Naive B cell (primary cell): ENCODE measurements around the gene INTS6L. TPM values are rescaled to one million over a fixed set of nuclear protein-coding genes. Genes with fewer than 3 reads are reported as not detected.
"Not testable (repeated sequence)": the region's sequence is repeated elsewhere in the genome, so short reads cannot be mapped to it uniquely, and the experiment has no call there.

ENCODE experiments used
- ATAC-seq, 2 donors: fragments of 150-1000 bp; cut with Tn5 transposase; 2 replicates each; pipeline ENCODE4 v1.10.0; 2021; ENCODE audit warnings: low read depth in 2 of 2, mild to moderate bottlenecking in 2 of 2, moderate library complexity in 2 of 2
- DNase-seq: peaks from one replicate; pipeline ENCODE4 v3.0.0; 2022
- H3K27ac Mint-ChIP-seq, 6 donors: one replicate each; pipeline ENCODE4 v1.8.0; 2020 to 2022; ENCODE audit warnings: mild to moderate bottlenecking in 6 of 6, mixed read lengths in 6 of 6, moderate library complexity in 5 of 6, inconsistent platforms in 2 of 6
- H3K27me3 Mint-ChIP-seq, 3 donors: one replicate each; pipeline ENCODE4 v1.8.0; 2021 to 2022; ENCODE audit warnings: mixed read lengths in 3 of 3, mild to moderate bottlenecking in 1 of 3
- H3K36me3 Mint-ChIP-seq, 2 donors: one replicate each; pipeline ENCODE4 v1.8.0; 2020 to 2022; ENCODE audit warnings: mixed read lengths in 2 of 2, inconsistent platforms in 1 of 2, mild to moderate bottlenecking in 1 of 2
- H3K4me1 Mint-ChIP-seq, 3 donors: one replicate each; pipeline ENCODE4 v1.8.0; 2020 to 2022; ENCODE audit warnings: mixed read lengths in 3 of 3, inconsistent platforms in 1 of 3, mild to moderate bottlenecking in 1 of 3, moderate library complexity in 1 of 3
- H3K4me3 Mint-ChIP-seq, 8 donors: one replicate each; pipeline ENCODE4 v1.8.0; 2020 to 2022; ENCODE audit warnings: mild to moderate bottlenecking in 8 of 8, mixed read lengths in 8 of 8, moderate library complexity in 8 of 8, inconsistent platforms in 2 of 8
- H3K9me3 Mint-ChIP-seq, 7 donors: one replicate each; pipeline ENCODE4 v1.8.0; 2020 to 2022; ENCODE audit warnings: mixed read lengths in 7 of 7, mild to moderate bottlenecking in 5 of 7, inconsistent platforms in 2 of 7, moderate library complexity in 1 of 7
- polyA plus RNA-seq, 6 donors: library from polyadenylated mRNA; unstranded; fragments of 300-500 nt; fragmentation: Illumina TruSeq; gene quantifications; one replicate each; pipeline ENCODE4 v1.2.3, GENCODE V29; 2021; ENCODE audit warnings: low read depth in 6 of 6

Gene INTS6L
- polyA plus RNA-seq, 6 donors from 2014 or later: 4.7 to 8.1 (median 6.2) TPM

DNA sequence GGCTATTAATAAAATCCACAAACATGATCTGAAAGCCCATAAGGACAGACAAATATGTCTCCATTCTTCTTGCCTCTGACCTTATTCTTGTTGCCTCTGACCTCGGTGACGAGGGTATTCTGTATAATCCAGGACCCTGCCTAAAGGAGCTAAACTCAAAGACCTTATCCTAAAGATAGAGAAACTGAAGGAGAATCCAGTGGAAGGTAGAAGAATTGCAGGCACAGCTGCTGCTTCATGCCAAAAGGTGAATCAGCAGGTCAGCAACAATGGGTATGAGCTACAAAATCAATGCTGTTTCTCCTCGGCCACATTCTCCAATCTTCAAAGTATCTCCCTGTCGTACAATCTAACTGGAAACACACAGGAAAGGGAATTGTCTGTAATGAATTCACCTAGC, 71.4 kb downstream of the INTS6L start:
- H3K27ac Mint-ChIP-seq: no peak overlapping the region
- no peak for ATAC-seq

GRCh38 chrX:135594049-135594448, 73.6 kb downstream of the INTS6L start:
- H3K4me3 Mint-ChIP-seq, H3K36me3 Mint-ChIP-seq, H3K9me3 Mint-ChIP-seq, ATAC-seq, H3K4me1 Mint-ChIP-seq, DNase-seq: not testable (repeated sequence)
- peak overlapping the region in 1 of 6 donors; percentile 6 for H3K27ac Mint-ChIP-seq
- peaks cover 0 to 14% (median 5%) of the 10 kb centered on the region in 3 donors for H3K27me3 Mint-ChIP-seq

More for the DNA sequence above, 71.4 kb downstream of the INTS6L start:
- no peaks in the 10 kb centered on the region for H3K36me3 Mint-ChIP-seq
- no peak overlapping the region for H3K4me3 Mint-ChIP-seq
- DNase-seq: no peak
- H3K27me3 Mint-ChIP-seq: peaks cover 5 to 14% (median 6%) of the 10 kb centered on the region in 3 donors
- no peaks in the 10 kb centered on the region for H3K4me1 Mint-ChIP-seq
- H3K9me3 Mint-ChIP-seq: peaks cover 0 to 9% (median 0%) of the 10 kb centered on the region in 7 donors

GRCh38 chrX:135594453-135594852, 74.0 kb downstream of the INTS6L start:
- not testable (repeated sequence) for DNase-seq, H3K9me3 Mint-ChIP-seq, ATAC-seq, H3K4me1 Mint-ChIP-seq, H3K36me3 Mint-ChIP-seq, H3K27ac Mint-ChIP-seq, H3K4me3 Mint-ChIP-seq
- peaks cover 0 to 14% (median 5%) of the 10 kb centered on the region in 3 donors for H3K27me3 Mint-ChIP-seq

GRCh38 chrX:135595543-135595942, 75.1 kb downstream of the INTS6L start:
- Mint-ChIP-seq H3K4me3 (no peak overlapping the region), H3K36me3 (no peaks in the 10 kb centered on the region)
- ATAC-seq: no peak

DNA sequence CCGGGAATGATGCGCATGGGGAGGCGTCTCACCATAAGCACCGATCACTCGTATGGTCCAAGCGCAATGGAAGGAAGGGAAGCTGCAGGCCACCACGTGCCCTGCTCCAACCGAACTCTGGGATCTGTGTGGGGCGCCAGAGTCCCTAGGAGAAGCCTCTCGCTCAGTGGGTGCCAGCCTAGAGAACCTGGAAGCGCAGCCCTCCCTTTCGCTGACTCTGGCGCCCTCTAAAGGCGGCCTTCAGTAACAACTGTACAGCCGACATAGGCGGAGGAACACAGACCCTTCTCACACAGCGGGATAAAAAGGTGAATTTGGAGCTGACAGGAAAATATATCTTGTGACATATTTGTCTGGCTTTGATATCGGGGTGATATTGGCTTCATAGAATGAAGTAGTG, 76.0 kb downstream of the INTS6L start:
- no peak overlapping the region for H3K4me3 Mint-ChIP-seq
- peaks cover 6 to 10% (median 9%) of the 10 kb centered on the region in 3 donors for H3K27me3 Mint-ChIP-seq
- H3K36me3 Mint-ChIP-seq: no peaks in the 10 kb centered on the region
- H3K4me1 Mint-ChIP-seq: no peaks in the 10 kb centered on the region
- H3K9me3 Mint-ChIP-seq: peaks cover 0 to 9% (median 0%) of the 10 kb centered on the region in 7 donors
- peak in 1 of 2 donors; percentile 37 for ATAC-seq
- DNase-seq: no peak
- H3K27ac Mint-ChIP-seq: no peak overlapping the region

More at GRCh38 chrX:135595543-135595942, 75.1 kb downstream of the INTS6L start:
- Mint-ChIP-seq H3K27ac (peak overlapping the region in 1 of 6 donors; percentile 54), H3K4me1 (no peaks in the 10 kb centered on the region), H3K27me3 (peaks cover 0 to 11% (median 9%) of the 10 kb centered on the region in 3 donors), H3K9me3 (peaks cover 0 to 9% (median 0%) of the 10 kb centered on the region in 7 donors)
- DNase-seq: no peak

- Mint-ChIP-seq H3K36me3 (no peaks in the 10 kb centered on the region), H3K27me3 (peaks cover 13 to 16% (median 13%) of the 10 kb centered on the region in 3 donors), H3K27ac (no peak overlapping the region), H3K4me3 (no peak overlapping the region), H3K9me3 (peaks cover 0 to 2% (median 0%) of the 10 kb centered on the region in 7 donors), H3K4me1 (no peaks in the 10 kb centered on the region)
- no peak for DNase-seq
- ATAC-seq: no peak
Observed at GRCh38 chrX:135605906-135606305, 85.4 kb downstream of the INTS6L start.

DNA sequence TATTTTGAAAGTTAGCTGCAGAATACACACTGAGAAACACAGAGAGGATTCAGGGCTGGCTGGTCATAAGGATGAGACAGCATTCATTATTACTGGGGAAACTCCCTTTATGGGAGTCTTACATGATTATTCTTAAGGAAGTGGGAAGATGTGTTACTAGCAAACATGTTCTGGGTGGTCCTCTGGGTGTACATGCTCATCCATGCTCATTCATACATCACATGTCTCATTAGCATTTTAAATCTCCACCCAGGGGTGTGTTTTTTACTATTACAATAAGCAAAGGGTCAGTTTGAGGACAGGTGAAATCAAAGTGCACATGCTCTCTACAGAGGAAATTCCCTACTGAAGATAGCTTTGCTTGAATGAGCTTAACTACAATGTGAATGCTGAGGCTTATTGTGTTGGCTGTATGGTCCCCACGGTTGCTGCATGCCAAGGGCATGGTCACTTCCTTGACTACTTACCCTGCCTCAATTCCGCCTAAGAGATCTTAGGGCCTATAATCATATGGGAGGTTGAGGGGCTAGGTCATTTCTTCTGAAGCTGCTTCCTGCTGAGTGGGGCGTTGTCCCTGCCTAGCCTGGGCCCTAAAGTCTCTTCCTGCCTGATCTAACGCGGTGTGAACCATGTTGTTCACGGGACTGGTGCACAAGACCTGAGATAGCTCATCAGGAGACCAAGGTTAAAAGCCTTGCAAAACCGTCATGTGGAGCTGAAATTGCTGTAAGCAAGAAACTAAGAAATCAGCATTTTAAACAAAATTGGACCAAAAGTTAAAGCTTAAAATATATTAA, 104.1 kb downstream of the INTS6L start:
- not testable (repeated sequence) for H3K36me3 Mint-ChIP-seq, DNase-seq, H3K9me3 Mint-ChIP-seq, H3K4me1 Mint-ChIP-seq, H3K4me3 Mint-ChIP-seq, H3K27me3 Mint-ChIP-seq, ATAC-seq
- H3K27ac Mint-ChIP-seq: peak overlapping the region in 2 of 6 donors; percentile 38 to 75

DNA sequence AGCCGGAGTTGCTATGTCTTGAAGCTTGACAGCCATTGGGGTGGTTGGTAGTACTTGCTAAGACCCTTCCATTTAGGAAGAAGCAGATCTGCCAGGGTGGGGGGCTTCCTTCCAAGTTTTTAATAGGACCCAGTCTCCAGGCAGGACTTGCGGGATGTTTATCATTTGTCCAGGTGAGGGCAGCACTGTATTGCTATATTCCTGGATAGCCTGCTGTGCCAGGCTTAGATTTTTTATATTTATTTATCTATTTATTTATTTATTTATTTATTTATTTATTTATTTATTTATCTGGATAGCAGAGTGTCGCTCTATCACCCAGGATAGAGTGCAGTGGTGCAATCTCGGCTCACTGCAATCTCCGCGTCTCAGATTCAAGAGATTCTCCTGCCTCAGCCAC, 105.5 kb downstream of the INTS6L start:
- Mint-ChIP-seq H3K27me3 (no peaks in the 10 kb centered on the region), H3K4me3 (no peak overlapping the region), H3K36me3 (no peaks in the 10 kb centered on the region), H3K9me3 (no peaks in the 10 kb centered on the region), H3K27ac (peak overlapping the region in 1 of 6 donors; percentile 53), H3K4me1 (peaks cover 2 to 5% (median 4%) of the 10 kb centered on the region in 3 donors)
- DNase-seq: no peak
- ATAC-seq: no peak

DNA sequence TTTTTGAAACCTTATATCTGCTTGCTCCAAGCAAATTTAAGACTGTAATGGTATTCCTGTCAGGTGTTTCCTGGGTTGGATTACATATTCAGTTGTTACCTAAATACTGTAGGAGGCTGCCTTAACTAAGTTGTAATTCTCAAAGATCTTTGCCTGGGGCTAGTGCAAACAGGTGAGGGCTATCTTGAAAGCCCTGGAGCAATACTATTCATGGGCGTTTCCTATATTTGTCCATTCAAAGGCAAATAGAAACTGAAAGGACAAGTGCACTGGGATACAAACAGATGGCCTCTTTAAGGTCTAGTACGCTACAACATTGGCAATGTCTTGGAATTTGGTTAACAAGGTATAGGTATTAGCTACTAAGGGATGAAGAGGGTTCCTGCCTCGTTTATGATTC, 108.9 kb downstream of the INTS6L start:
- DNase-seq (no peak), ATAC-seq (no peak)
- Mint-ChIP-seq H3K4me3 (no peak overlapping the region), H3K4me1 (peaks cover 0 to 2% (median 0%) of the 10 kb centered on the region in 3 donors), H3K27me3 (peaks cover 0 to 5% (median 5%) of the 10 kb centered on the region in 3 donors), H3K36me3 (no peaks in the 10 kb centered on the region), H3K27ac (no peak overlapping the region), H3K9me3 (no peaks in the 10 kb centered on the region)

Other genes starting within 250 kb of the INTS6L start
- not detected for gene ETDC, start 211.2 kb upstream of the INTS6L start, polyA plus RNA-seq
- 10 to 100 TPM in 1 of 6 donors, 1 to 10 TPM in 5; 2.2 to 11.7 (median 6.8) TPM for gene ZNF75D, start 176.6 kb upstream of the INTS6L start, polyA plus RNA-seq
- 1 to 10 TPM in 5 of 6 donors, under 1 TPM in 1; 0.82 to 4.1 (median 1.7) TPM for gene ZNF449, start 175.9 kb upstream of the INTS6L start, polyA plus RNA-seq
- under 1 TPM in 1 of 6 donors, not detected in 5; 0.17 TPM for gene SMIM10L2A, start 98.7 kb upstream of the INTS6L start, polyA plus RNA-seq
- not detected for gene CT45A1, start 193.0 kb downstream of the INTS6L start, polyA plus RNA-seq
- gene CT45A3, start 247.5 kb downstream of the INTS6L start, polyA plus RNA-seq: not detected